GM12801 (cell line): ENCODE results near the gene GASK1A.

Experiments
- CTCF ChIP-seq: IDR thresholded peaks from one replicate; pipeline ENCODE4 v1.5.1; 2011; ENCODE audit warnings: control low read depth; ENCODE audit not compliant: insufficient read length; ENCODE audit errors: extremely low read depth

The GASK1A gene

GRCh38 chr3:42970976-42971772 lies 7.9 kb upstream of the GASK1A start:
- no peak for TF ChIP-seq CTCF

- no peak for TF ChIP-seq CTCF
Observed at GRCh38 chr3:42975456-42975855, 3.7 kb upstream of the GASK1A start.

GRCh38 chr3:42975955-42976354 lies 3.2 kb upstream of the GASK1A start:
- TF ChIP-seq CTCF: no peak

GRCh38 chr3:42980209-42980608 lies 1.1 kb downstream of the GASK1A start:
- no peak for TF ChIP-seq CTCF

- no peak for TF ChIP-seq CTCF
Observed at GRCh38 chr3:42980909-42981308, 1.8 kb downstream of the GASK1A start.

- TF ChIP-seq CTCF: no peak
Observed at GRCh38 chr3:42982645-42983412, 3.7 kb downstream of the GASK1A start.

GRCh38 chr3:42983927-42984326 lies 4.8 kb downstream of the GASK1A start:
- TF ChIP-seq CTCF: no peak
